GM19467 (cell line): Measurements from ENCODE around the gene EEF2K.
"Not testable (repeated sequence)": the region's sequence is repeated elsewhere in the genome, so short reads cannot be mapped to it uniquely, and the experiment has no call there.

ENCODE experiments used
- ATAC-seq: cut with Tn5 transposase; IDR thresholded peaks from one replicate; pipeline ENCODE4 v1.9.1; 2021; ENCODE audit warnings: mild to moderate bottlenecking, moderate library complexity; ENCODE audit not compliant: unreplicated experiment

The EEF2K gene

GRCh38 chr16:22291860-22292318 is 85.8 kb downstream of the EEF2K start:
- no peak for ATAC-seq

GRCh38 chr16:22292320-22292719 is 86.2 kb downstream of the EEF2K start:
- no peak for ATAC-seq

- no peak for ATAC-seq
Measured at GRCh38 chr16:22293137-22294106, 87.3 kb downstream of the EEF2K start.

- ATAC-seq = no peak
Measured at GRCh38 chr16:22296225-22297113, 90.4 kb downstream of the EEF2K start.

GRCh38 chr16:22297114-22297870 is 91.2 kb downstream of the EEF2K start, which contains the start of gene POLR3E:
Gene POLR3E, plus strand, starts transcription at chr16:22297409. Its CDS starts 5,560 bp downstream, at chr16:22302969.
- ATAC-seq = peak; percentile 81

GRCh38 chr16:22297871-22298733 is 92.0 kb downstream of the EEF2K start:
- peak; percentile 31 for ATAC-seq

GRCh38 chr16:22299036-22299435 is 93.0 kb downstream of the EEF2K start:
- ATAC-seq = no peak

- ATAC-seq = no peak
Measured at GRCh38 chr16:22300427-22301071, 94.5 kb downstream of the EEF2K start.

- ATAC-seq = not testable (repeated sequence)
Measured at GRCh38 chr16:22301423-22301822, 95.3 kb downstream of the EEF2K start.

GRCh38 chr16:22302776-22303363 is 96.8 kb downstream of the EEF2K start:
- ATAC-seq = no peak

- ATAC-seq = no peak
Measured at GRCh38 chr16:22304411-22304810, 98.3 kb downstream of the EEF2K start.

- ATAC-seq = no peak
Measured at GRCh38 chr16:22306788-22307187, 100.7 kb downstream of the EEF2K start.

- no peak for ATAC-seq
Measured at GRCh38 chr16:22307838-22308237, 101.8 kb downstream of the EEF2K start.

GRCh38 chr16:22308824-22309520 is 102.9 kb downstream of the EEF2K start:
- no peak for ATAC-seq

GRCh38 chr16:22311520-22311919 is 105.4 kb downstream of the EEF2K start:
- ATAC-seq = no peak

- no peak for ATAC-seq
Measured at GRCh38 chr16:22312897-22313781, 107.1 kb downstream of the EEF2K start.

- ATAC-seq = no peak
Measured at GRCh38 chr16:22313876-22314470, 107.9 kb downstream of the EEF2K start.
